ENCODE measurements around the gene TANGO2. TPM values are rescaled to one million over a fixed set of nuclear protein-coding genes. Genes with fewer than 3 reads are reported as not detected.

TANGO2 gene
- total RNA-seq, 1 experiment from 2014 or later: 17.0 TPM

DNA sequence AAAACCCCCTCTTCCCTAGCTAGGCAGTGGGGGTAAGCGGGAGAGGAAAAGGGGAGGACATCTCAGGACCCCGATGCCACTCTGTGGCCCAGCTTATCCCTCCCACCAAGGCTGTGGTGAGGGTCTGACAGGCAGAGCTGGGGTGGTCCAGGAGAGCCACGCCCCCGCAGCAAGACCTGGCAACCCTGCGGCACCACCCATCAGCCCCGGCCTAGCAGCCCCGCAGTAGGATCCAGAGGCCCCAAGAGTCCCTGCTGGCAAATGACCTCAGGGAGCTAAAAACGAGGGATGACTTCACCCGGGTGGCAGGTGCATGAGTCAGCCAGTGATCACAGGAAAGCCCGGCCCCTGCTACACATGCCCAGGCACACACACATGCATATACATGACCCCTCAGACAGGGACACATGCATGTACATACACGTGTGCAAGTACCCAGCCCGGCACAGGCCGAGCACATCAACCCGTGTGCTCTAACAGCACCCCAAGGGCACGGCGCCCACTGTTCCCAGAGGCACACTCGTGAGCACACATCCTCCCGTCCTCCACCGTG, 36.6 kb upstream of the TANGO2 start:
- H2AFZ ChIP-seq (ENCODE audit: low read depth, low read length, poor library complexity, severe bottlenecking): no peak overlapping the region
- intact Hi-C loops (cut with micrococcal nuclease): loop anchor here (10.0 kb wide), 1 partner anchor 101 kb away; the partner anchor contains the start of gene DGCR8
- DNase-seq (ENCODE audit: low read depth, low spot score) (peak; percentile 55), ATAC-seq (peak; percentile 72)
- no peaks in the 10 kb centered on the region for H3K27me3 ChIP-seq (ENCODE audit: insufficient read depth, low read length)
- H3K4me2 ChIP-seq (ENCODE audit: low read length): peak overlapping the region; percentile 96
- H3K9ac ChIP-seq (ENCODE audit: low read length): peak overlapping the region; percentile 60
- peak overlapping the region; percentile 16 to 28; a peak in 3 of 4 replicates for H3K4me3 ChIP-seq (replicated peaks in 1 of 2; ENCODE audit: low read depth in 1 of 2, low read length in 2 of 2)
- H3K79me2 ChIP-seq (ENCODE audit: insufficient read depth, low read length): peaks cover 16% of the 10 kb centered on the region
- RAD21 ChIA-PET (ENCODE audit: low non-redundant PET in 1 of 2, low total read pairs in 2 of 2, uncharacterized antibody in 2 of 2, unreplicated experiment in 2 of 2): no interaction called here
- CTCF ChIA-PET: interaction anchor here (0.6 to 1.2 kb wide), 3 partner anchors 14 to 145 kb away, joined by 3 read pairs; no protein-coding TSS in a partner anchor
- TF ChIP-seq, protein P1, sequence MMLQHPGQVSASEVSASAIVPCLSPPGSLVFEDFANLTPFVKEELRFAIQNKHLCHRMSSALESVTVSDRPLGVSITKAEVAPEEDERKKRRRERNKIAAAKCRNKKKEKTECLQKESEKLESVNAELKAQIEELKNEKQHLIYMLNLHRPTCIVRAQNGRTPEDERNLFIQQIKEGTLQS (IDR thresholded peaks at IDR 0.05): no peak; the same call in 1 of the 2 replicates
- no peak for TF ChIP-seq CTCF (IDR thresholded peaks at IDR 0.05 in 2 of 3, conservative IDR thresholded peaks at IDR 0.05 in 1 of 3; ENCODE audit: borderline replicate concordance in 1 of 3, insufficient read depth in 1 of 3, low read depth in 2 of 3, low read length in 2 of 3)
- no peak for TF ChIP-seq FOSL1 (IDR thresholded peaks at IDR 0.05; ENCODE audit: low read depth)
- no peak for TF ChIP-seq ZNF274 (IDR thresholded peaks at IDR 0.05; ENCODE audit: low read depth, low read length)
- 0 out of 2 replicates have a peak, but pooled peaks have one; percentile 29 for TF ChIP-seq POLR2AphosphoS5 (IDR thresholded peaks at IDR 0.05; ENCODE audit: low read depth, low read length)
- peak; percentile 84 for TF ChIP-seq TCF7L2 (IDR thresholded peaks at IDR 0.05; ENCODE audit: borderline replicate concordance, extremely low read depth, insufficient read depth, insufficient read length)
- no peak for TF ChIP-seq CBX3 (IDR thresholded peaks at IDR 0.05; ENCODE audit: low read depth)
- TF ChIP-seq SP1 (IDR thresholded peaks at IDR 0.05; ENCODE audit: low read depth): peak; percentile 53
- no peaks in the 10 kb centered on the region for H3K9me3 ChIP-seq (ENCODE audit: control insufficient read depth in 1 of 2, insufficient read depth in 1 of 2, low read depth in 1 of 2, low read length in 2 of 2)
- no TSS peak for BruUV-seq (replicated peaks)
- no peaks in the 10 kb centered on the region for H3K9me2 ChIP-seq (ENCODE audit: insufficient read depth)
- H3K4me1 ChIP-seq (ENCODE audit: control insufficient read depth in 1 of 2, insufficient read depth in 2 of 2, low read length in 2 of 2): peaks cover 37 to 45% of the 10 kb centered on the region in 2 experiments
- H4K20me1 ChIP-seq (ENCODE audit: insufficient read depth): no peaks in the 10 kb centered on the region
- H3K36me3 ChIP-seq (ENCODE audit: control insufficient read depth in 1 of 2, insufficient read depth in 2 of 2, low read length in 2 of 2): peaks cover 0 to 3% of the 10 kb centered on the region in 2 experiments; a peak in 1 of 4 replicates
- peak overlapping the region; percentile 68 for H3K27ac ChIP-seq (ENCODE audit: low read depth, low read length)
- POLR2A ChIA-PET: interaction anchor here (1.4 kb wide), 2 partner anchors 9 to 79 kb away, joined by 4 to 5 read pairs; no protein-coding TSS in a partner anchor

Measured in HCT116 (cell line).